ENCODE data around the gene CTNNA3. TPM values are rescaled to one million over a fixed set of nuclear protein-coding genes. Genes with fewer than 3 reads are reported as not detected.

The CTNNA3 gene
- total and polyA plus RNA-seq, 4 donors: 0.38 to 8.9 (median 5.2) TPM

DNA sequence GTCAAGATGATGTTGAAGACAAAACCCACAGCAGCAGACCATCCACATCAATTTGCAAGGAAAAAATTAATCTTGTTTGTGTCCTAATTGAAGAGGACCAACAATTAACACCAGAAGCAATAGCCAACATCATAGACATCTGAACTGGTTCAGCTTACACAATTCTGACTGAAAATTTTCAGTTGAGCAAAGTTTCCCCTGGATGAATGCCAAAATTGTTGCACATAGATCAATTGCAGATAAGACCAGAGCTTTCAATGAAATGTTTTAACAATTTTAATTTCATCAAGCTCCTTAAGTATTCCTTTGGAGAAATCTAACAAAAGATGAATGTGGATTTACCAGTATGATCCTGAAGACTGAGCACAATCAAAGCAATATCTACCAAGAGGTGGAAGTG lies 168.6 kb downstream of the CTNNA3 start:
- H3K36me3 ChIP-seq (ENCODE audit: control insufficient read depth in 1 of 2, insufficient read depth in 2 of 2, low read length in 1 of 2): no peaks in the 10 kb centered on the region
- ATAC-seq (ENCODE audit: low FRiP score): no peak
- no peak overlapping the region for H3K27ac ChIP-seq (ENCODE audit: low read depth in 1 of 2, low read length in 2 of 2)
- no peak overlapping the region for H3K4me3 ChIP-seq (ENCODE audit: low read length in 2 of 2)
- H3K9me3 ChIP-seq (ENCODE audit: control insufficient read depth, low read length): no peaks in the 10 kb centered on the region
- no peaks in the 10 kb centered on the region for H3K4me1 ChIP-seq (ENCODE audit: control insufficient read depth in 1 of 2, insufficient read depth in 2 of 2, low read length in 2 of 2)
- no peak for DNase-seq
- H3K27me3 ChIP-seq (ENCODE audit: control insufficient read depth in 1 of 2, insufficient read depth in 2 of 2, low read length in 1 of 2): no peaks in the 10 kb centered on the region
- intact Hi-C loops (cut with DNase I): no loop called here

DNA sequence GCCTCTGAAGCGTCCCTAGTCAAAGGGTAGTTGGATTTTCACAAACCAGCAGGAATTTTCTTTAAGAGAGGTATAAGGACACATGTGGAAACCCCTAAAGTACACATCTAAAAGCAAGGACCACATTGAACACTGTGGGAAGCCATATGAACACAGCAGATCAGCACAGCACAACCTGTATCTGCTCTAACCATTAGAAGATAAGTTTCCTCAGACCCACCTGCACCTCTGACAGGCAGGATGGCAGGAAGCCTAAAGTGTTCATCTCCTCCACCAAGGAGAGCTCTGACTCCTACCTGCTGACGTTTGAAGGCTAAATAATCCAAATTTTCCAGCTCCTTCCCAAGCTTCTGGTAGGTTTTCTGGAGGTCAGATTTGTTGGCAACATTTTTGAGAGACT lies 174.4 kb downstream of the CTNNA3 start:
- Histone ChIP-seq H3K36me3 (ENCODE audit: control insufficient read depth in 1 of 2, insufficient read depth in 2 of 2, low read length in 1 of 2) (no peaks in the 10 kb centered on the region), H3K9me3 (ENCODE audit: control insufficient read depth, low read length) (no peaks in the 10 kb centered on the region), H3K27ac (ENCODE audit: low read depth in 1 of 2, low read length in 2 of 2) (no peak overlapping the region), H3K4me1 (ENCODE audit: control insufficient read depth in 1 of 2, insufficient read depth in 2 of 2, low read length in 2 of 2) (no peaks in the 10 kb centered on the region), H3K27me3 (ENCODE audit: control insufficient read depth in 1 of 2, insufficient read depth in 2 of 2, low read length in 1 of 2) (no peaks in the 10 kb centered on the region), H3K4me3 (ENCODE audit: low read length in 2 of 2) (no peak overlapping the region)
- 68 to 72% methylated on average over 2 of the region's 2 CpGs for WGBS, 2 donors
- no peak for ATAC-seq (ENCODE audit: low FRiP score)
- intact Hi-C loops (cut with DNase I): loop anchor here in 1 of 2 donors (5.0 kb wide), 1 partner anchor 214 kb away; no protein-coding TSS in a partner anchor
- DNase-seq: no peak

DNA sequence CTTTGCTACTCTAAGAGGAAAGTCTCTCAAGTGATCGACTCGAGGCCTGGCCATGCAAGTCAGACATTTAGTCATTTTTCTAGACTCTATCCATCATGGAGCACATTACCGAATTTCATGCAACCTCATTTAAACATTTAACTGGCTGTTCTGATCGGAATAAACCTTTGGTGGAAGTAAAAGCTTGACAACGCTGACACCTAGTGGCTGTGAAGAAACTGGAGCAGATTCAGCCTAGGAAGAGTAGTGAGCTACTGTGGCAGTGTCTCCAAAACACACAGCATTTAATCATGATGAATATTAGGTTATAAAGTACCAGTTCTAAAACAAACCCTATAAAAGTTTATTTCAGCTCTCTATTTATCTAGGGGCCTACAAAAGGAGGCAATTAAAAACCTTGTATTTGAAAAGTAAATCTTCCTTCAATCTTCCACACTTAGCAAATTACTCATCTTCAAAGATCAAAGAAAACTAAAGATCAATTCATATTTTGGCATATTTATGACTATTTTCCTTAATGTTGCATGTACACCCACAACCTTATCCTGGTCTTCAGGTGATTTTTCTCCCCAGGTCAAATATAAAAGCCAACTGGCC lies 175.0 kb downstream of the CTNNA3 start:
- no peaks in the 10 kb centered on the region for H3K27me3 ChIP-seq (ENCODE audit: control insufficient read depth in 1 of 2, insufficient read depth in 2 of 2, low read length in 1 of 2)
- peak; percentile 78 for ATAC-seq (ENCODE audit: low FRiP score)
- intact Hi-C loops (cut with DNase I): loop anchor here in 1 of 2 donors (5.0 kb wide), 1 partner anchor 214 kb away; no protein-coding TSS in a partner anchor
- no peak for DNase-seq
- H3K4me3 ChIP-seq (ENCODE audit: low read length in 2 of 2): no peak overlapping the region
- no peaks in the 10 kb centered on the region for H3K4me1 ChIP-seq (ENCODE audit: control insufficient read depth in 1 of 2, insufficient read depth in 2 of 2, low read length in 2 of 2)
- H3K36me3 ChIP-seq (ENCODE audit: control insufficient read depth in 1 of 2, insufficient read depth in 2 of 2, low read length in 1 of 2): no peaks in the 10 kb centered on the region
- no peaks in the 10 kb centered on the region for H3K9me3 ChIP-seq (ENCODE audit: control insufficient read depth, low read length)
- WGBS, 2 donors: 1 to 4% methylated on average over 5 of the region's 5 CpGs
- H3K27ac ChIP-seq (ENCODE audit: low read depth in 1 of 2, low read length in 2 of 2): no peak overlapping the region

DNA sequence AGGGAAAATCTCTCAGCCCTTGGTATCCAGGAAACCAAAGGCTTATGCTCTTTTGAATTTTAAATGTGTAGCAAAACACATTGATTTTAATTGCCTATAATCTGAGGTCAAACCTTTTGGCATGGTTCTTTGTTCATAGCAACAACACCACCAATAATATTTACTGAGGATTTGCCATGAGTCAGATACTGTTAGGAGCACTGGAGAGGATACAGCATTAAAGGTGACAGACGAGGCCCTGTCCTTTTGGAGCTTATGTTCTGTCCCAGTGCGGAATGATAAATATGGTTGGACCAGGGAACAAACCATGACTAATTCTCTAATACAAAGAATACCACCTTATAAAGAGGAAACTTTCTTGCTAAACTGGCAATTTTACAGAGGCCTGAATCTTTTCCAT lies 176.6 kb downstream of the CTNNA3 start:
- intact Hi-C loops (cut with DNase I): no loop called here
- Histone ChIP-seq H3K36me3 (ENCODE audit: control insufficient read depth in 1 of 2, insufficient read depth in 2 of 2, low read length in 1 of 2) (no peaks in the 10 kb centered on the region), H3K4me3 (ENCODE audit: low read length in 2 of 2) (no peak overlapping the region), H3K4me1 (ENCODE audit: control insufficient read depth in 1 of 2, insufficient read depth in 2 of 2, low read length in 2 of 2) (no peaks in the 10 kb centered on the region), H3K9me3 (ENCODE audit: control insufficient read depth, low read length) (no peaks in the 10 kb centered on the region), H3K27ac (ENCODE audit: low read depth in 1 of 2, low read length in 2 of 2) (no peak overlapping the region), H3K27me3 (ENCODE audit: control insufficient read depth in 1 of 2, insufficient read depth in 2 of 2, low read length in 1 of 2) (no peaks in the 10 kb centered on the region)
- 93 to 95% methylated on average over 2 of the region's 2 CpGs for whole genome bisulfite sequencing, 2 donors
- DNase-seq (no peak), ATAC-seq (ENCODE audit: low FRiP score) (no peak)

DNA sequence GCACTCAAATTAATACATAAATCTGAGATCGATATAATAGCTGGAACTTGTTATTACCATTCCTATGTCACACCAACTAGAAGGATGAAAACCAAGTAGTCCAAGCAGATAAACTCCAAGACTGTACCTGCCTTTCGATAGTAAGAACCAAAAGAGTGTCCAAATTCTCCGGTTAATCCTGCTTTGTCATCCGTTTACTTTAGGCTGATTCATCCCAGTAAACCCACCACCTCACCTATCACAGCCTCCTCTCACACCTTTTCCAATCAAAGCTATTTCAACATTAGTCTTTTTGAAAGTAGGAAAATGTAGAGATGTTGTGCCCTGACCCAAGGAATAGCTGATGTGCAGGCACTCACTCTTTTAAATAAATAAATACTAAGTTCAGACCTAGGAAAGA lies 177.2 kb downstream of the CTNNA3 start:
- intact Hi-C loops (cut with DNase I): no loop called here
- 83% methylated on average over 4 of the region's 4 CpGs for WGBS, 2 donors
- H3K27ac ChIP-seq (ENCODE audit: low read depth in 1 of 2, low read length in 2 of 2): no peak overlapping the region

DNA sequence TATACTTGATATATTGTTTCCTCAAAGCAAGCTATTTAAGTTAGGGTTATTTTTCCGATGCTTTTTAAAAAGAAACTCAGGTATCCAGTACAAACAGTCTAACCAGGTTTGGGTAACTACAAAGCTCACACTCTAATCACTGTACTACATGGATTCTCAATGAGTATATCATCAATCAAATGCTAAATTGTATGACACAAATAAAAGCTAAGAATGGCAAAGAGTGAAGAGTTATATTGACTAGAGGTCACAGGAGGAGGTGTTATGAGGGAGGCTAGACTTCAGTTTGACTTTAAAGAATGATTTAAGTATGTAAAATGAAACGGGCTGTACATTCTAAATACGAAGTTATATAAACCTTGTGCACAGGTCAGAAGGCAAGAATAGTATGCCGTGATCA lies 178.0 kb downstream of the CTNNA3 start:
- Histone ChIP-seq H3K4me1 (ENCODE audit: control insufficient read depth in 1 of 2, insufficient read depth in 2 of 2, low read length in 2 of 2) (no peaks in the 10 kb centered on the region), H3K36me3 (ENCODE audit: control insufficient read depth in 1 of 2, insufficient read depth in 2 of 2, low read length in 1 of 2) (no peaks in the 10 kb centered on the region), H3K27ac (ENCODE audit: low read depth in 1 of 2, low read length in 2 of 2) (no peak overlapping the region), H3K4me3 (ENCODE audit: low read length in 2 of 2) (no peak overlapping the region), H3K9me3 (ENCODE audit: control insufficient read depth, low read length) (no peaks in the 10 kb centered on the region), H3K27me3 (ENCODE audit: control insufficient read depth in 1 of 2, insufficient read depth in 2 of 2, low read length in 1 of 2) (no peaks in the 10 kb centered on the region)
- DNase-seq (no peak), ATAC-seq (ENCODE audit: low FRiP score) (no peak)
- intact Hi-C loops (cut with DNase I): no loop called here
- 80 to 86% methylated on average over 4 of the region's 4 CpGs for WGBS, 2 donors

More for the DNA sequence above, 177.2 kb downstream of the CTNNA3 start:
- no peaks in the 10 kb centered on the region for H3K36me3 ChIP-seq (ENCODE audit: control insufficient read depth in 1 of 2, insufficient read depth in 2 of 2, low read length in 1 of 2)
- H3K27me3 ChIP-seq (ENCODE audit: control insufficient read depth in 1 of 2, insufficient read depth in 2 of 2, low read length in 1 of 2): no peaks in the 10 kb centered on the region
- ATAC-seq (ENCODE audit: low FRiP score) (no peak), DNase-seq (no peak)
- no peaks in the 10 kb centered on the region for H3K9me3 ChIP-seq (ENCODE audit: control insufficient read depth, low read length)
- H3K4me3 ChIP-seq (ENCODE audit: low read length in 2 of 2): no peak overlapping the region
- H3K4me1 ChIP-seq (ENCODE audit: control insufficient read depth in 1 of 2, insufficient read depth in 2 of 2, low read length in 2 of 2): no peaks in the 10 kb centered on the region

DNA sequence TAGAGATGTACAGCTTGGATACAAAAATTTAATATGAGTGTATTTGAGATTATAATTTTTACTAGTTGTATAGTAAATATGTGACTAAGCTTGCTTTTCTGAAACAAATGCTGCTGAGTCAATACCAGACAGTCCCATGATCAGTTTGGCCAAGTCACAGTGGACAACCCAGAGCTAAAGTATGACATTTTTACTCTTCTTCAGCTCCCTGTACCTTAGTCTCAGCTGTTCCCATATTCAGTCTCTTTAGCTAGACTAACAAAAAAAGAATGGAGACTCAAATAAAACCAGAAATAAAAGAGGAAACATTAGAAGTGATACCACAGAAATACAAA lies 189.3 kb downstream of the CTNNA3 start:
- Histone ChIP-seq H3K9me3 (ENCODE audit: control insufficient read depth, low read length) (no peaks in the 10 kb centered on the region), H3K36me3 (ENCODE audit: control insufficient read depth in 1 of 2, insufficient read depth in 2 of 2, low read length in 1 of 2) (no peaks in the 10 kb centered on the region), H3K4me3 (ENCODE audit: low read length in 2 of 2) (no peak overlapping the region), H3K4me1 (ENCODE audit: control insufficient read depth in 1 of 2, insufficient read depth in 2 of 2, low read length in 2 of 2) (peaks cover 0 to 2% of the 10 kb centered on the region in 2 donors), H3K27me3 (ENCODE audit: control insufficient read depth in 1 of 2, insufficient read depth in 2 of 2, low read length in 1 of 2) (no peaks in the 10 kb centered on the region), H3K27ac (ENCODE audit: low read depth in 1 of 2, low read length in 2 of 2) (no peak overlapping the region)
- intact Hi-C loops (cut with DNase I): no loop called here
- no peak for ATAC-seq (ENCODE audit: low FRiP score)
- no peak for DNase-seq

DNA sequence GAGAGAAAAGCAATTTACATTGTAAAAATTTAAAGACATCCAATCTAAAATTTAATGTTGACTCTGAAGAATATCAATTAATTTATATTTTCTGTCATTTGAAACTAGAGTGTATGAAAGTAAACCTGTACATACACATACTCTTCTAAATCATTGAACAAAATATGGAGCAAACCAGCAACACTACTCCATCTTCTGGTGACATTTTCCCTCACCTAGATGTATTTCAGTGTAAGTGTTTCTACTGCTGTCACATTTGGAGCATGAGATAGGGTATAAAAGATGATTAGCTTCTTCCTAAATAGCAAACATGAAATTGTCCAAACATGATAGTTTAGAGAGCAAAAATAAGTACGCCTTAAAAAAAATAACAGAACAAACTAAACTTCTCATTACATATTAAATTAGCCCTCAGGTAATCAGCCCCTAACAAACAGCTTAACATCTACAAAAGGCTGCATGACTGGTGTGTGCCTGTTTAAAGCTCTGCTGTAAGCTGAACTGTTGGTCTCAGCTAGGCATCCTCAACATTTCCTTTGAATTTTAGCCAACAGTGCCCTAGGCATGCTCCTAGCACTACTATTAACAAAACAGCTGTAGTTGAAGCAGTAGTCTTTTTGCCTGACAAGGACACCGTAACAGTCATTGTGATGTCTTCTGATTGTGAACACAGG lies 189.8 kb downstream of the CTNNA3 start:
- ATAC-seq (ENCODE audit: low FRiP score): no peak
- Histone ChIP-seq H3K27me3 (ENCODE audit: control insufficient read depth in 1 of 2, insufficient read depth in 2 of 2, low read length in 1 of 2) (no peaks in the 10 kb centered on the region), H3K4me1 (ENCODE audit: control insufficient read depth in 1 of 2, insufficient read depth in 2 of 2, low read length in 2 of 2) (peaks cover 0 to 2% of the 10 kb centered on the region in 2 donors), H3K36me3 (ENCODE audit: control insufficient read depth in 1 of 2, insufficient read depth in 2 of 2, low read length in 1 of 2) (no peaks in the 10 kb centered on the region), H3K4me3 (ENCODE audit: low read length in 2 of 2) (no peak overlapping the region), H3K27ac (ENCODE audit: low read depth in 1 of 2, low read length in 2 of 2) (no peak overlapping the region), H3K9me3 (ENCODE audit: control insufficient read depth, low read length) (no peaks in the 10 kb centered on the region)
- no peak for DNase-seq
- intact Hi-C loops (cut with DNase I): no loop called here
- 70% methylated on average over 2 of the region's 2 CpGs for WGBS, 2 donors

DNA sequence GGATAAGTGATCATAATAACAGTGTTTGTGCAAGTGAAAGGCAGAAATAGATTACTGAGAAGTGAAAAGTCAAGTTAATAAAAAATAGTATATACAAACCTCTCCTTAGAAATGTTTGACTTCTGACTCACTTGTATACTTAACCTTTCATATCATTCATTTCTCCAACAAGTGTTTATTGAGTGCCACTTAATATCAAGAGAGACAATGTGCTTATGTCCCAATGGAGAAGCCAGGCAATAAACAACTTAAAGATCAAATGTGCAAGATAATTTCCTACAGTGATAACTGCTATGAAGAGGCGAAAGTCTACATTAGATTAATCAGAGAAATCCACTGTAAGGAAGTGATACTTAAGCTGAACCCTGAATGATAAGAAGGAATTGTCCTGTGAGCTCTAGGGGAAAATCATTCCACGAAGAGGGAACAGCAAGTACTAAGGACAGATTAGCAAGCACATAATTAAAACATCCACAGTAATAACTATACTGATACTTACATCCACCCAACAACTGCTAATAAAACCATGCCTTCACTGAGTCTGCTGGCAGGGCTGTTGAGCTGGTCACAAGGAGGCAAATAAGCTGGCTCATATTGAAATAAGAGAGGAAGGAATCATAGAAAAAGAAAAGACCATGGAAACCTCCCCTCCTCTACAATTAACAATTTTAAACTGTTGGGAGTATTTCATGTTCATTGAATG lies 203.5 kb downstream of the CTNNA3 start:
- Histone ChIP-seq H3K4me1 (ENCODE audit: control insufficient read depth in 1 of 2, insufficient read depth in 2 of 2, low read length in 2 of 2) (no peaks in the 10 kb centered on the region), H3K9me3 (ENCODE audit: control insufficient read depth, low read length) (no peaks in the 10 kb centered on the region), H3K27ac (ENCODE audit: low read depth in 1 of 2, low read length in 2 of 2) (no peak overlapping the region), H3K4me3 (ENCODE audit: low read length in 2 of 2) (no peak overlapping the region), H3K36me3 (ENCODE audit: control insufficient read depth in 1 of 2, insufficient read depth in 2 of 2, low read length in 1 of 2) (no peaks in the 10 kb centered on the region), H3K27me3 (ENCODE audit: control insufficient read depth in 1 of 2, insufficient read depth in 2 of 2, low read length in 1 of 2) (no peaks in the 10 kb centered on the region)
- 62 to 63% methylated on average over 2 of the region's 2 CpGs for WGBS, 2 donors
- ATAC-seq (ENCODE audit: low FRiP score): no peak
- intact Hi-C loops (cut with DNase I): no loop called here
- DNase-seq: no peak
